HCT116 (cell line): ENCODE results near the gene SLC9A2. TPM values are rescaled to one million over a fixed set of nuclear protein-coding genes. Genes with fewer than 3 reads are reported as not detected.

Experiments used
- ATAC-seq: fragments of 200-7000 bp; cut with Tn5 transposase; 2 replicates; pipeline ENCODE4 v1.9.1; 2020; ENCODE audit warnings: mild to moderate bottlenecking, moderate library complexity
- BruUV-seq: library from RNA; stranded (reverse); fragments of 400-500 nt; replicated peaks from 2 replicates; lab custom pipeline; 2021; lab: Mats Ljungman, UMichigan
- CTCF ChIA-PET: fragments of 300-600 bp; sonication (Branson Sonifier 250); formaldehyde crosslinking; loops from one replicate; lab custom pipeline; 2021; ENCODE audit warnings: antibody characterized with exemption; lab: Charles Lee
- POLR2A ChIA-PET: fragments of 300-600, 350-600 bp; sonication (Branson Sonifier 250); formaldehyde crosslinking; loops from one replicate; lab custom pipeline; 2021; ENCODE audit warnings: antibody characterized with exemption; lab: Charles Lee
- RAD21 ChIA-PET, 2 experiments: fragments of 300-600 bp; sonication (Branson Sonifier 250); formaldehyde crosslinking; loops; one replicate each; lab custom pipeline; 2023; ENCODE audit warnings: low total read pairs in 2 of 2; ENCODE audit not compliant: uncharacterized antibody in 2 of 2, unreplicated experiment in 2 of 2, low non-redundant PET in 1 of 2; lab: Charles Lee
- DNase-seq: peaks from one replicate; pipeline ENCODE4 v3.0.0-alpha.2; 2010; ENCODE audit warnings: low read depth, low spot score
- H2AFZ ChIP-seq: fragments of 200-600 bp; shearing (Covaris generic), sonication (generic); 2 replicates; pipeline ENCODE4 v1.6.1; 2017; ENCODE audit warnings: low read depth, mixed run types, mixed read lengths, antibody characterized with exemption, low read length; ENCODE audit not compliant: poor library complexity, severe bottlenecking
- H3K27ac ChIP-seq: 2 replicates; pipeline ENCODE4 v1.5.1; 2012; ENCODE audit warnings: low read depth, low read length
- H3K27me3 ChIP-seq: fragments of 200-600 bp; sonication (generic); 2 replicates; pipeline ENCODE4 v1.6.1; 2016; ENCODE audit warnings: mixed run types, low read length, mixed read lengths; ENCODE audit not compliant: insufficient read depth
- H3K36me3 ChIP-seq, 2 experiments: fragments of 200-500 bp in 1 of 2; fragments of 200-600 bp in 1 of 2; sonication (Bioruptor generic) in 1 of 2; sonication (generic) in 1 of 2; 2 replicates each; pipeline versions ENCODE4 v1.5.1 to v1.6.1; 2014 to 2016; ENCODE audit warnings: low read length in 2 of 2, inconsistent platforms in 1 of 2, mixed read lengths in 1 of 2, mixed run types in 1 of 2; ENCODE audit not compliant: insufficient read depth in 2 of 2, control insufficient read depth in 1 of 2
- H3K4me1 ChIP-seq, 2 experiments: fragments of 200-600 bp in 1 of 2; sonication (generic) in 1 of 2; 2 replicates each; pipeline versions ENCODE4 v1.5.1 to v1.6.1; 2012 to 2017; ENCODE audit warnings: low read length in 2 of 2, inconsistent platforms in 1 of 2, mild to moderate bottlenecking in 1 of 2, mixed read lengths in 1 of 2, mixed run types in 1 of 2, moderate library complexity in 1 of 2; ENCODE audit not compliant: insufficient read depth in 2 of 2, control insufficient read depth in 1 of 2
- H3K4me2 ChIP-seq: fragments of 200-600 bp; sonication (generic); 2 replicates; pipeline ENCODE4 v1.6.1; 2017; ENCODE audit warnings: mixed run types, low read length, mixed read lengths
- H3K4me3 ChIP-seq, 2 experiments: fragments of 200-600 bp in 1 of 2; sonication (generic) in 1 of 2; replicated peaks in 1 of 2; 2 replicates each; pipeline ENCODE4 v1.5.1; 2011 to 2016; ENCODE audit warnings: low read length in 2 of 2, control low read depth in 1 of 2, low read depth in 1 of 2, mild to moderate bottlenecking in 1 of 2, mixed read lengths in 1 of 2, mixed run types in 1 of 2
- H3K79me2 ChIP-seq: fragments of 200-600 bp; sonication (generic); 2 replicates; pipeline ENCODE4 v1.6.1; 2017; ENCODE audit warnings: mild to moderate bottlenecking, mixed run types, low read length, moderate library complexity, mixed read lengths; ENCODE audit not compliant: insufficient read depth
- H3K9ac ChIP-seq: fragments of 200-600 bp; sonication (generic); 2 replicates; pipeline ENCODE4 v1.6.1; 2016; ENCODE audit warnings: low read length, mixed read lengths
- H3K9me2 ChIP-seq: fragments of 200-600 bp; sonication (generic), shearing (Covaris generic); 2 replicates; pipeline ENCODE4 v1.6.1; 2017; ENCODE audit warnings: mixed run types, mild to moderate bottlenecking, moderate library complexity; ENCODE audit not compliant: insufficient read depth
- H3K9me3 ChIP-seq, 2 experiments: fragments of 200-500 bp in 1 of 2; fragments of 200-600 bp in 1 of 2; sonication (Bioruptor generic) in 1 of 2; sonication (generic) in 1 of 2; 2 replicates each; pipeline ENCODE4 v1.6.1; 2014 to 2017; ENCODE audit warnings: low read length in 2 of 2, mixed read lengths in 2 of 2, inconsistent platforms in 1 of 2, low read depth in 1 of 2, mild to moderate bottlenecking in 1 of 2, mixed run types in 1 of 2, moderate library complexity in 1 of 2; ENCODE audit not compliant: control insufficient read depth in 1 of 2, insufficient read depth in 1 of 2
- H4K20me1 ChIP-seq: fragments of 200-600 bp; sonication (generic), shearing (Covaris generic); 2 replicates; pipeline ENCODE4 v1.6.1; 2017; ENCODE audit warnings: mixed run types, mild to moderate bottlenecking, moderate library complexity; ENCODE audit not compliant: insufficient read depth
- CBX3 ChIP-seq: IDR thresholded peaks from 2 replicates; pipeline ENCODE4 v1.6.1; 2012; ENCODE audit warnings: low read depth
- ELF1 ChIP-seq: IDR thresholded peaks from 2 replicates; pipeline ENCODE4 v1.6.1; 2012; ENCODE audit warnings: low read depth, borderline replicate concordance
- EZH2 ChIP-seq: fragments of 200-600 bp; sonication (generic); IDR thresholded peaks from 2 replicates; pipeline ENCODE4 v1.6.1; 2017; ENCODE audit warnings: antibody characterized with exemption, mixed run types
- EZH2phosphoT487 ChIP-seq: fragments of 200-600 bp; IDR thresholded peaks from 2 replicates; pipeline ENCODE4 v1.6.1; 2018; ENCODE audit warnings: antibody characterized with exemption, borderline replicate concordance
- SP1 ChIP-seq: IDR thresholded peaks from 2 replicates; pipeline ENCODE4 v1.6.1; 2012; ENCODE audit warnings: low read depth
- TCF7L2 ChIP-seq: IDR thresholded peaks from 2 replicates; pipeline ENCODE4 v1.7.0; 2011; ENCODE audit warnings: borderline replicate concordance, inconsistent platforms; ENCODE audit not compliant: insufficient read depth, insufficient read length; ENCODE audit errors: extremely low read depth
- ZFX ChIP-seq: fragments of 450-650 bp; IDR thresholded peaks from 2 replicates; pipeline ENCODE4 v1.6.1; 2017
- ZNF274 ChIP-seq: fragments of 200-500 bp; sonication (Bioruptor generic); IDR thresholded peaks from 2 replicates; pipeline ENCODE4 v1.6.1; 2014; ENCODE audit warnings: mild to moderate bottlenecking, low read depth, low read length, inconsistent platforms
- intact Hi-C: fragments of 100-400 bp; cut with micrococcal nuclease; formaldehyde crosslinking; loops from 2 replicates; pipeline ENCODE4 v1.10.0; 2022
- total RNA-seq: library from RNA; stranded (reverse); gene quantifications from one replicate; pipeline ENCODE4 v1.2.1, GENCODE V29; 2021; ENCODE audit not compliant: unreplicated experiment
- TF ChIP-seq, protein P1 (sequence below): IDR thresholded peaks from 2 replicates; pipeline ENCODE4 v1.6.1; 2012
- TF ChIP-seq, protein P2 (sequence below): IDR thresholded peaks from 2 replicates; pipeline ENCODE4 v1.6.1; 2012; ENCODE audit warnings: low read depth
- TF ChIP-seq, protein P3 (sequence below): IDR thresholded peaks from 2 replicates; pipeline ENCODE4 v1.6.1; 2011; ENCODE audit warnings: mild to moderate bottlenecking, low read length, moderate library complexity; ENCODE audit not compliant: insufficient replicate concordance; ENCODE audit errors: extremely low read depth

Gene SLC9A2
- total RNA-seq, 1 experiment from 2014 or later = 1.4 TPM

DNA sequence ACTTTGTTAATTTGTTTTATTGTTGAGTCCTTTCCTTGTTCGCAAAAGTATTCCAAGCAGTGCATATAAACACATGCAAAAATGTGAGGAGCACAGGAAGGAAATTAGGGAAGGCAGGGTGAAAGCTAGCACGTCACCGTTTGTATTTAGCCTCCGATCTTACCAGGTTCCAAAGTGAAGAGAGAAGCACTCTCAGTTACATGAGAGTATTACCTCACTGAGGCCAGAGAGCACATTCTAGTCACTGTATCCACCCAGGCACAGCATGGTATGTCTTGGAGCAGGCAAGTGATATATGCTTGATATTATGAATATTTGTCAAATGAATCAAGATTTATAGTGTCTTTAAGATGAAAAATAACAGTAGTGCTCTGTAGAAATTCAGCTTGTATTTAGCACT lies 135.9 kb downstream of the SLC9A2 start:
- H3K79me2 ChIP-seq = no peaks in the 10 kb centered on the region
- TF ChIP-seq ELF1 (no peak), ZNF274 (no peak), SP1 (no peak), EZH2 (no peak), TCF7L2 (no peak), CBX3 (no peak)
- no peak overlapping the region for H2AFZ ChIP-seq
- H3K27me3 ChIP-seq = no peaks in the 10 kb centered on the region
- DNase-seq (no peak), ATAC-seq (no peak)
- no TSS peak for BruUV-seq
- intact Hi-C loops = no loop called here
- H3K4me3 ChIP-seq = no peak overlapping the region
- RAD21 ChIA-PET = no interaction called here
- H3K9me3 ChIP-seq = no peaks in the 10 kb centered on the region
- H3K9ac ChIP-seq = no peak overlapping the region
- POLR2A ChIA-PET = no interaction called here
- CTCF ChIA-PET = interaction anchor here (3.2 kb wide), 1 partner anchor 9 kb away, joined by 51 read pairs; the partner anchor contains the start of gene TMEM182
- H3K27ac ChIP-seq = no peak overlapping the region
- H3K9me2 ChIP-seq = no peaks in the 10 kb centered on the region
- no peaks in the 10 kb centered on the region for H3K36me3 ChIP-seq
- no peaks in the 10 kb centered on the region for H3K4me1 ChIP-seq
- H3K4me2 ChIP-seq = no peak overlapping the region
- no peaks in the 10 kb centered on the region for H4K20me1 ChIP-seq

DNA sequence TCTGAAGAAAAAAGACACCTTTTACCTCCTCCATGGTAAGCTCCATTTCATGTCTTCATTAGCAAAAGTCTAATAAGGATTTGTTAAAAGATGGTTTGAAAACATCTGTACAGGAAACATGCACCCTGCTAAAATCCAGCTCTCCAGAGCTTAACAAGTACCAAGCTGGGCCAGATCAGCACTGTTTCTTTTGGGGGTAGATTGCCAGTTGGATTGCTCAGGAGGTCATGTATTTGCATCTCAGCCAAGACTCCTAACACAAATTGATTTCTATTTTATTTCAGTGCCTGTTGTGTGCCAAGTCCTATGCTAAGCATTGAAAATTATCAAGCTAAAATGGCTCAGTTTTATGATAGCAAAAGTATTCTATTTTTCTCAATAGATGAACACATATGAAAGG lies 139.1 kb downstream of the SLC9A2 start:
- TF ChIP-seq EZH2phosphoT487 (no peak), CBX3 (no peak), ZFX (no peak), SP1 (no peak)
- TF ChIP-seq, protein P1, sequence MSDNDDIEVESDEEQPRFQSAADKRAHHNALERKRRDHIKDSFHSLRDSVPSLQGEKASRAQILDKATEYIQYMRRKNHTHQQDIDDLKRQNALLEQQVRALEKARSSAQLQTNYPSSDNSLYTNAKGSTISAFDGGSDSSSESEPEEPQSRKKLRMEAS = no peak
- TF ChIP-seq, protein P2, sequence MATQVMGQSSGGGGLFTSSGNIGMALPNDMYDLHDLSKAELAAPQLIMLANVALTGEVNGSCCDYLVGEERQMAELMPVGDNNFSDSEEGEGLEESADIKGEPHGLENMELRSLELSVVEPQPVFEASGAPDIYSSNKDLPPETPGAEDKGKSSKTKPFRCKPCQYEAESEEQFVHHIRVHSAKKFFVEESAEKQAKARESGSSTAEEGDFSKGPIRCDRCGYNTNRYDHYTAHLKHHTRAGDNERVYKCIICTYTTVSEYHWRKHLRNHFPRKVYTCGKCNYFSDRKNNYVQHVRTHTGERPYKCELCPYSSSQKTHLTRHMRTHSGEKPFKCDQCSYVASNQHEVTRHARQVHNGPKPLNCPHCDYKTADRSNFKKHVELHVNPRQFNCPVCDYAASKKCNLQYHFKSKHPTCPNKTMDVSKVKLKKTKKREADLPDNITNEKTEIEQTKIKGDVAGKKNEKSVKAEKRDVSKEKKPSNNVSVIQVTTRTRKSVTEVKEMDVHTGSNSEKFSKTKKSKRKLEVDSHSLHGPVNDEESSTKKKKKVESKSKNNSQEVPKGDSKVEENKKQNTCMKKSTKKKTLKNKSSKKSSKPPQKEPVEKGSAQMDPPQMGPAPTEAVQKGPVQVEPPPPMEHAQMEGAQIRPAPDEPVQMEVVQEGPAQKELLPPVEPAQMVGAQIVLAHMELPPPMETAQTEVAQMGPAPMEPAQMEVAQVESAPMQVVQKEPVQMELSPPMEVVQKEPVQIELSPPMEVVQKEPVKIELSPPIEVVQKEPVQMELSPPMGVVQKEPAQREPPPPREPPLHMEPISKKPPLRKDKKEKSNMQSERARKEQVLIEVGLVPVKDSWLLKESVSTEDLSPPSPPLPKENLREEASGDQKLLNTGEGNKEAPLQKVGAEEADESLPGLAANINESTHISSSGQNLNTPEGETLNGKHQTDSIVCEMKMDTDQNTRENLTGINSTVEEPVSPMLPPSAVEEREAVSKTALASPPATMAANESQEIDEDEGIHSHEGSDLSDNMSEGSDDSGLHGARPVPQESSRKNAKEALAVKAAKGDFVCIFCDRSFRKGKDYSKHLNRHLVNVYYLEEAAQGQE = no peak
- TF ChIP-seq, protein P3, sequence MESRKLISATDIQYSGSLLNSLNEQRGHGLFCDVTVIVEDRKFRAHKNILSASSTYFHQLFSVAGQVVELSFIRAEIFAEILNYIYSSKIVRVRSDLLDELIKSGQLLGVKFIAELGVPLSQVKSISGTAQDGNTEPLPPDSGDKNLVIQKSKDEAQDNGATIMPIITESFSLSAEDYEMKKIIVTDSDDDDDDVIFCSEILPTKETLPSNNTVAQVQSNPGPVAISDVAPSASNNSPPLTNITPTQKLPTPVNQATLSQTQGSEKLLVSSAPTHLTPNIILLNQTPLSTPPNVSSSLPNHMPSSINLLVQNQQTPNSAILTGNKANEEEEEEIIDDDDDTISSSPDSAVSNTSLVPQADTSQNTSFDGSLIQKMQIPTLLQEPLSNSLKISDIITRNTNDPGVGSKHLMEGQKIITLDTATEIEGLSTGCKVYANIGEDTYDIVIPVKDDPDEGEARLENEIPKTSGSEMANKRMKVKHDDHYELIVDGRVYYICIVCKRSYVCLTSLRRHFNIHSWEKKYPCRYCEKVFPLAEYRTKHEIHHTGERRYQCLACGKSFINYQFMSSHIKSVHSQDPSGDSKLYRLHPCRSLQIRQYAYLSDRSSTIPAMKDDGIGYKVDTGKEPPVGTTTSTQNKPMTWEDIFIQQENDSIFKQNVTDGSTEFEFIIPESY = no peak
- DNase-seq (no peak), ATAC-seq (no peak)
- Histone ChIP-seq H3K27ac (no peak overlapping the region), H3K79me2 (no peaks in the 10 kb centered on the region), H3K36me3 (no peaks in the 10 kb centered on the region), H4K20me1 (no peaks in the 10 kb centered on the region), H3K4me3 (no peak overlapping the region), H3K27me3 (no peaks in the 10 kb centered on the region), H3K9me2 (no peaks in the 10 kb centered on the region), H3K4me2 (no peak overlapping the region), H3K9ac (no peak overlapping the region), H3K9me3 (no peaks in the 10 kb centered on the region), H3K4me1 (no peaks in the 10 kb centered on the region), H2AFZ (no peak overlapping the region)
- BruUV-seq = no TSS peak
- intact Hi-C loops = no loop called here
- ChIA-PET RAD21 (no interaction called here), CTCF (interaction anchor here (0.7 kb wide), 1 partner anchor 47 kb away, joined by 3 read pairs; no protein-coding TSS in a partner anchor), POLR2A (no interaction called here)
